GM21515 (cell line): ENCODE measurements around the gene AUTS2.

Experiments used
- ATAC-seq: cut with Tn5 transposase; IDR thresholded peaks from one replicate; pipeline ENCODE4 v1.9.1; 2021; ENCODE audit not compliant: unreplicated experiment

The AUTS2 gene

GRCh38 chr7:69813637-69814240 is 215.5 kb downstream of the AUTS2 start:
- no peak for ATAC-seq

DNA sequence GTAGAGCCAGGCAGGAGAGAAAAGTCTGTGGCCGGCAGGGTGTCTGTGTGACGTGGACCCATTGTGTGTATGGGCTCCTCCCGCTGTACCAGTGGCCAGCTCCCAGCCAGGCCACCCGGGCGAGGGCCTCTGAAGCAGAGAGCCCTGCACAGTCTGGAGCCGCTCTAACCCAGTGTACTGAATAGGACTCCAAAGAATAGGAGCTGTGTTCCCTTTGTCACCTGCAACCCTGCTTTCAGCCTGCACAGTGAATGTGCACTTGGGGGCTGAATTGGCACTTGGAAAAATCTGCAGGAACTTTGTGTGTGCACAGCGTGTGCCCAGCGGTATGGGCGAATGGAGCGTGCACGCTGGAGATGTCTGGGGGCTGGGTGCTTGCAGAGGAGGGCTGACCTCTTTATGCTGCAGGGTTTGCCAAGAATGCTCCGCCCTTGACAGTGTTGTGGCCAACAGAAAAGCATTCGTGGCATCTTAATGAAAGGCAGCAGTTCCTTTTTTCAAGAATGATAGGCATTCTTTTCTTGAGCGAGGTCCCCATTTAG is 216.2 kb downstream of the AUTS2 start:
- no peak for ATAC-seq

DNA sequence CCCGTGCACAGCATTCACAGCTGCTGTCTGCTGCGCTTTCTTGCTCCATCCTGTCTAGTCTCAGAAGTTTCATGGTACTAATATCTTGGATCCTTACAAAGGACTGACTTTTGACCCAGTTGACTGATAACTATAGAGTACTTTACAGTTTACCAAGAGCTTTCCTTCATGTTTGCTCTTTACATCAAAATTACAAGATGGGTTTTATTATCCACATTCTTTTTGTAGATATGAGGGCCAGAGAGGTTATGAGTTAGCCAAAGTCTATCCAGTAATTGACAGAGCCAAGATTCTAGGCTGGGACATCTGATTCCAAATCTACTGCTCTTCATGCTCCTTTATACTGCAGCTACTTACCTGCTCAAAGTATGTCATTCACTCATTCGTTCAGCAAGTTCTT is 218.2 kb downstream of the AUTS2 start:
- no peak for ATAC-seq

DNA sequence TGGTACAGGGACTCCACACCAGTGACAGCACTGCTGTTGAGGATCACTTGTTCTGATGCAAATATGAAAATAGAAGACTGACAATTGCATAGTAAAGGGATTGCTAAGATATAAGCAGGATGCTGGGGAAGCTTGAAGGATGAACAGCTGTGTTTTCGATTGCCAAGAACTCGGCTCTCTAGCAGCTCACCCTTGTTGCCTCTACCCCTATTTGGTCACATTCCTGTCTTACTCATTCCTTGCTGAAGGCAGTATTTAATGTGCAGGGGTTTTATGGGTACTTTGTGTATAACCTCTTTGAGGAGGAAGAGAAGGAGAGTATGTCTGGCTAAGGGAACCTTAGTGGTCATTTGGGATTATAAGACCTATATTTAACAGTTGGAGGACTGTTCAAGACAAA is 218.8 kb downstream of the AUTS2 start:
- no peak for ATAC-seq

GRCh38 chr7:69817841-69818635 is 219.8 kb downstream of the AUTS2 start:
- ATAC-seq, result no peak

GRCh38 chr7:69818636-69819332 is 220.5 kb downstream of the AUTS2 start:
- ATAC-seq, result no peak

DNA sequence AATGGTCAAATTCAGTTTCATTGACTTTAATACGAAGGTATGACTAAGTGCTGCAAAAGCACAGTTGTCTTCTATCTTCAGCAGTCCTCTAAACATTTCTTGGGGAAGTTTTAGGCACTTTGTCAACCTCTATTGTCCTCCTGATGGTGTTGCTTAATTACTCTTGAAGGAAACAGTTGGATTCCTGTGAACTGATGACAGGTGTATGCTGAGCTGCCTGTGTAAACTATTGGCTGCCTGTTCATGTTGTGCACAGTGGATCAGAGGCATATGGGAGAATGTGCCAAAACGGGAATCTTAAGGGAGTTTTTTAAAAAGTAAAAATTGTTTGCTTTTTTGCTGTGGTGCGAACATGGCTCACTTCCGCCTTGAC is 221.0 kb downstream of the AUTS2 start:
- ATAC-seq, result no peak

DNA sequence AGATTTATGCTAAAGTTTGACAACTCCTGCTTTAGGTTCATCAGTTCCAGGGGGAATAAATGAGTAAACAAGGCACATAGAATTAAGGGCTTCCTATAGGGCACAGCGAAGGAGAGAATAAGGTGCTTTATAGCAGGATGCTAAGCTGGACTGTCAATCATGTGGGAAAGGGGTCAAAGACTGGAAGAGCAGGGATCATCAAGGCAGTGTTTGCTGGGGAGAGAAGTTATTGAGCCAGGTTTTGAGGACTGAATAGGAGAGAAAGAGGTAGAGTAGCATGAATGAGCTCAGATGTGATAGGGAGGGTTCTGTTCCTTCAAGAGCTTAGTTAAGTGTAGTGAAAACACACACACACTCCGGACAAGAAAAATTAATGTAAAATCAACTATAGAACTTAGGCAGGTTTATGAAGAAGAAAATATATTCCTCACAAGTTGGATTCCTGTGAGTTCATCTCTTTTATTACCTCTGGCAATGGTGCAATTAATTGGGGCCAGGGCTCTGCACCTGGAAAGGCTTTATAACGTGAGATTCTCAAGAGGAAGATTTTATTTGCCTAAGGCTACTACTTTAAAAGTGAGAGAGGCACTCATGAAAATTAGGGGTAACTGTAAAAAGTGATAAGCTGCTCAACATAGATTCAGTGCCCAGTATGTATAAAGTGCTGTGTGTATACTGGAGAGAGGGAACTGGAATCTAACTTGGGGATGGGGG is 222.4 kb downstream of the AUTS2 start:
- ATAC-seq, result no peak

DNA sequence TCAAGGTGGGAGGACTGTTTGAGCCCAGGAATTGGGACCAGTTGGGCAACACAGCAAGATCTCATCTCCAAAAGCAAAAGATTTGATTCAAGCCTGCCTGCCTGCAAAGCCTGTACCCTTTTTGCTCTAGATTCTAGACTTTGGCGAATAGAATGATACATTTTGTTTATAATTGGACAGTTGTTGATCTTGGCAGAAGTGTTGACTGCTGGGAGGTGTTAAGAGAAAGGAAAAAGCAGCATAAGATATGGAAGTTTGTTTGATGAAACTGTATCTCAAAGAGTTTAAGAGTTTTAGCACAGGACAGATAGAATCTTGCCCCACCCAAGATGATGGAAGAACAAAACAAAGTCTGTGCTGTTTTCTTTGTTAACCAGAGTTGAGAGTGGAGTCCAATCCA is 224.1 kb downstream of the AUTS2 start:
- no peak for ATAC-seq

DNA sequence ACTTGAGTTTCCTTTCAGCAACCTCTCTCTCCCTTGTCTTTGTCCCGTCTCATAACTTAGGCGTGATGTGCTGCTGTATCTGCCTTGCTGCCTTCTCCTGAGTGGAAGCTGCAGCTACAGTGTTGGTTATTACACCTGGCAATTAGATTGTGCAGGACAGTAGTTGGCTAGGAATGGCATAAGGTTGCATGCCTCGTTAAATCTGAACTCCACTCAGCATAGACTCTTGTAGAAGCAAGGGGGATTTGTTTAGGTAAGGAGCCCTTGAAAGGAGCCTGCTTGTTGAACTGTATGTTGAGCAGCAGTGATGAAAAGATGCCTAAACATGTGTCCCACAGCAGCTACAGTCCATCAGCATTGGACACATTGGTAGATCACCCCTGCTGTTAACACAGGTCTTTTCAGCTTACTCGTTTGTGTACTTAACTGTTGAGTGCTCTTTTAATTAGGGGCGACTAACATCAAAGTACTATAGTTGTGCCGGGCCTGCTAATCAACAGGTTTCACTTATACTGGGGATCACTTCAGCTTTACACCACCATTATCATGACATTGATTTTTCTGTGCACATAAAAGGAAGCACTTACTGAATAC is 225.0 kb downstream of the AUTS2 start:
- ATAC-seq, result no peak

DNA sequence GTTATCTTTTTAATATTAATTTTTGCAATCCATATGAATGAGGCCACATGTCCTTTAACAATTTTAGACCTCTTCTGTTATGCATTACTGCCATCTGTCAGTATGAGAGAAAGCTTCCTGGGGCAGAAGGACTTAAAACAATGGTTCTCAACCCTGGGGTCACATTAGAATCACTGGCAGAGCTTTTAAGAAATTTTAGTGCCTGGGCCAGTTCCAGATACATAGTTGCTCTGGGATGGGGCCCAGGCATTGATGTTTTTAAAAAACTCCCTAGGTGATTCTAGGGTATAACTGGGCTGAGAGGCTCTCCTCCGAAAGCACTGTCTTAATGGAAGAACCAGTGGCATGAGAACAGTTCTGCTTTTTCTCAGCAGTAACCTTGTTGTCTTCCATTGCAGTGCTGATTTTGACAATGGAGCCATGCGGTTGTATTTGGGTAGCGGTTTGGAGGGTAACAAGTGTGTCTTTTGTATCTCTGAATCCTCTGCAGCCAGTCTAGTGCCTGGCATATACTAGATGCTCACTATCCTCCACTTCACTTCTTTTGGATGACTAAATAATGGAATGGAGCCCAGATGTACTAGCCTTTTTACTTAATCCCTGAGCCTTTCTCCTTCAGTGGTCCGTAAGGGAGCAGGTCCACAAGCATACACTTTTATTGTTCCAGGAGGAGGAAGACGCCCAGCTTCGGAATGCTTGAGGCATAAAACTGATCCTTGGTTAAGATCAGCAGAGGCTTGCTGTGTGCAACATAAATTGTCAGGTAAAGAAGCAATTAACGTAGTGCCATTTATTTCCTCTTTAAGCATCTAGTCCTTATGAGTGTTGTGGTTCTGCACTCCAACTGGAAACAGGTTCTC is 227.1 kb downstream of the AUTS2 start:
- ATAC-seq, result no peak

DNA sequence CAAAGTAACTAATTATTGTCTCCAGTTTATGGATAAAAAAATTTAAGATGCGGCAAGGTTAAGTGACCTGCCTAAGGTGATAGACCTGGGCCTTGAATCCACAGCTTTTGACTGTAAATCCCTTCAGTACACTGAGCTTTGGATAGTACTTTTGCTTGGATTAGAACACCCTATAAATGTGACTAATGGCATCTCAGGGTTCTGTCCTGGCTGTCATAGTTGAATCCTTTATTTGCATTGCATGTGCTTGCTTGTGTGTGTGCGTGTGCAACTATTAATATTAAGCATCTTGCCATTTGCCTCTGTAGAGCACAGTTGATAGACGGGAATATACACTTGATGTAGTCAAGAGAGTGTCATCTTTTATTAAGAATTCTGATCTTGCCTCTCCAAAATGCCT is 228.0 kb downstream of the AUTS2 start:
- no peak for ATAC-seq

GRCh38 chr7:69827140-69827539 is 228.9 kb downstream of the AUTS2 start:
- ATAC-seq, result no peak

DNA sequence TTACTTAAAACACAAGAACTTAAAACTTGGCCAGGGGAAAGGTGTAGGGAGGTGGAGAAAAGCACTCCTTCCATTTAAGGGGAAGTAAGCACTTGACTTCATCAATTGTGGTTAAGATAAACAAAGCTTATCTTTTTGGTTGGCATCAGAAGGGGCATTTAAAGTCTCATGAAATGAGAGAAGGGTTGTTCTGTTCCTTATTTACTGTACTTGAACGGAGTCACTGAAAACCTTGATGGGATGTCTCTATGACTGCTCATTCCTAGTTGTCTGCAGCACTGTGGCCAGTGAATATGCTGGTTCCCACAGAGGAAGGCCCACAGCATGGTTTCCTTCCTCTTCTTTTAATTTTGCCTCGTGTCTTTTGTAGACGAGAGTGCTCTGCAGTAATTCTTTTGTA is 229.3 kb downstream of the AUTS2 start:
- no peak for ATAC-seq

- no peak for ATAC-seq
Observed at GRCh38 chr7:69832356-69832755, 234.1 kb downstream of the AUTS2 start.

DNA sequence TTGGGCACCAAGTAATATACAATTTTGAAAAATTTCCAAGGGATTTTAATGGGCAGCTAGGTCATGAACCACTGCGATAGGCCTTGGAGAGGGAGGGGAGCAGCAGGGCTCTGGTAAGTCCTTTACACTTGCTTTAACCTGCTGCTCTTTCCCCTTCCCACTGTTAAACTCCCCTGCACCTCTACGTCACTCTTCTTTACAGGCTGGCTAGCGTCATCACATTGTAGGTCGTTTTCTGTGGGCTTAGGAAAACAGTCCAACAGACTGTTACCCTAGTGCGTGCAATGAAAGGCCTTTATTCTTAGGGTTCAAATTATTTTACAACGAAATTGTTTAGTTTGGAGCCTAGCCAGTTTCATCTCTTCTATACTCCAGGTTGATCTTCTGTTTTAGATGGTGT is 235.7 kb downstream of the AUTS2 start:
- no peak for ATAC-seq

GRCh38 chr7:69836702-69837101 is 238.4 kb downstream of the AUTS2 start:
- ATAC-seq, result no peak

DNA sequence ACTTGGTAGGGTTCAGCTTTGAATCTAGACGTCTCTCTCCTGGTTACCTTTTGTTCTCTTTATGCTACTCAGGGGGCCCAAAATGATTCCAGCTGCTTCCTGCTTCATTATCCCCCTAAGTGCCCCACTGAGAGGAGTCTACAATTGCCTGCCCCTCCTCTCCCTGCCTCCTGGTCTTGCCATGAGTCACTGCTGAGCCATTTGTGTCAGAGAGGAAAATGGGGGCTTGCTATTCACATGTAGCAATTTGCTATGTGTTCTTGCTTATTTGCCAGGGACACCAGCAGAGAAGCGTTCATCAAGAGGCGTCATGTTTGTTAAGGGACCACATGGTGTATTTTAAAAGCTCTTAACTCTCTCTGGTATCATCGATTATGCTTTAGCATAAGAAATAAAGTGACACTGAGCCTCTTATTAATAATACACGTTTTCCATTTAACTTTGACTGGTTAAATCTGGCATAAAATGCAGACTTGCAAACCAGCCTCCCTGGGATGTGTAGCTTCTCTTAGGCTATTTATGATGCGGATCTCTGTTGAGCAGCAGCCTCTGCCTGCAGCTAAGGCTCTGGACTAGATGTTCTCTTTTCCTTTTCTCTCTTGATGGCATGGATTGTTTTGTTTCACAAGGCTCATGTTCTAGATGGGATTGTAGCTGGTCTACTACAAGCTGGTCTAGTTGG is 239.3 kb downstream of the AUTS2 start:
- ATAC-seq, result no peak

GRCh38 chr7:69839782-69840181 is 241.5 kb downstream of the AUTS2 start:
- peak; percentile 48 for ATAC-seq
